Testis (tissue), 2 donors: ENCODE measurements around the gene RNF126.

ENCODE experiments used
- POLR2A ChIP-seq: fragments of 450-650 bp; IDR thresholded peaks from one replicate; pipeline ENCODE4 v1.6.1; 2017; ENCODE audit warnings: antibody characterized with exemption, mild to moderate bottlenecking, moderate library complexity
- TF ChIP-seq, protein P1 (sequence below), 3 experiments: fragments of 450-650 bp in 2 of 3; fragments of 200-600 bp in 1 of 3; sonication (generic) in 1 of 3; IDR thresholded peaks; one replicate each; pipeline ENCODE4 v1.5.1; 2016 to 2019; ENCODE audit warnings: antibody characterized with exemption in 3 of 3, mild to moderate bottlenecking in 2 of 3, moderate library complexity in 1 of 3

DNA sequence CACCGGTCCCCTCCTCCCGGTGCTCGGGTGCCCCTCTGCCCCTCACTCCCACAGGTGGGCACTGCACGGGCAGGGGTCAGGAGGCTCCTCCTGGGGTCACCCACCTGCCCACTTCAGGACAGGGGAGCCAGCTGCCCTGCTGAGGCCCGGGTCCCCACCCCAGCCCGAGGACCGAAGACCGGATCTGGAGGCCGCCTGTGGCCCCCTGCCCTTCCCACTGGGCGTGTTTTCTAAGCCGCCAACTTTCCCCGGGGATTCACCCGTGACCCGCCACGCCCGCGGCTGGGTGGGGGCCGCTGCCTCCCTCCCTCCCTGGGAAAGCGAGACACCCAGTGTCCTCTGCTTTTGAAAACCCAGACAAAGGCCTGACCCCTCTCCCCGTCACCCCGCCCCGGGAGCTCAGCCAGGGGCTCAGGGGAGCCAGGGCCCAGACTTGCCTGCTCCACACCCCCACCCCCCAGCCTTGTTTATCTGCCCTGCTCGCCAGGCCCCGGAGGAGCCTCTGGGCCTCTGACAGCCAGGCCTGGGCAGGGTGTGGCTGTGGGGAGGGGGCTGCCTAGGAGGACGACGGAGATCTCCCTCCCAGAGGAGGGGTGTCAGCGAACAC is 47.1 kb upstream of the RNF126 start:
- TF ChIP-seq, protein P1, sequence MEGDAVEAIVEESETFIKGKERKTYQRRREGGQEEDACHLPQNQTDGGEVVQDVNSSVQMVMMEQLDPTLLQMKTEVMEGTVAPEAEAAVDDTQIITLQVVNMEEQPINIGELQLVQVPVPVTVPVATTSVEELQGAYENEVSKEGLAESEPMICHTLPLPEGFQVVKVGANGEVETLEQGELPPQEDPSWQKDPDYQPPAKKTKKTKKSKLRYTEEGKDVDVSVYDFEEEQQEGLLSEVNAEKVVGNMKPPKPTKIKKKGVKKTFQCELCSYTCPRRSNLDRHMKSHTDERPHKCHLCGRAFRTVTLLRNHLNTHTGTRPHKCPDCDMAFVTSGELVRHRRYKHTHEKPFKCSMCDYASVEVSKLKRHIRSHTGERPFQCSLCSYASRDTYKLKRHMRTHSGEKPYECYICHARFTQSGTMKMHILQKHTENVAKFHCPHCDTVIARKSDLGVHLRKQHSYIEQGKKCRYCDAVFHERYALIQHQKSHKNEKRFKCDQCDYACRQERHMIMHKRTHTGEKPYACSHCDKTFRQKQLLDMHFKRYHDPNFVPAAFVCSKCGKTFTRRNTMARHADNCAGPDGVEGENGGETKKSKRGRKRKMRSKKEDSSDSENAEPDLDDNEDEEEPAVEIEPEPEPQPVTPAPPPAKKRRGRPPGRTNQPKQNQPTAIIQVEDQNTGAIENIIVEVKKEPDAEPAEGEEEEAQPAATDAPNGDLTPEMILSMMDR (IDR thresholded peaks at IDR 0.05), result no peak
- TF ChIP-seq POLR2A, result no peak
